B cell (primary cell): ENCODE measurements around the gene MPZL3. TPM values are rescaled to one million over a fixed set of nuclear protein-coding genes. Genes with fewer than 3 reads are reported as not detected.
"Not testable (repeated sequence)": the region's sequence is repeated elsewhere in the genome, so short reads cannot be mapped to it uniquely, and the experiment has no call there.

ENCODE experiments used
- ATAC-seq: fragments of 200-7000 bp; cut with Tn5 transposase; one replicate; pipeline ENCODE4 v1.10.0; 2021; ENCODE audit warnings: low read depth, mild to moderate bottlenecking, moderate number of reproducible peaks, moderate library complexity
- CTCF ChIA-PET: fragments of 350-600 bp; sonication (Branson Sonifier 250); formaldehyde crosslinking; loops from one replicate; lab custom pipeline; 2021; ENCODE audit warnings: antibody characterized with exemption, inconsistent platforms; lab: Charles Lee
- POLR2A ChIA-PET: fragments of 350-600 bp; sonication (Branson Sonifier 250); formaldehyde crosslinking; loops from one replicate; lab custom pipeline; 2021; ENCODE audit warnings: antibody characterized with exemption; lab: Charles Lee
- DNase-seq: peaks from one replicate; pipeline ENCODE4 v3.0.0; 2013
- H2AFZ ChIP-seq: 2 replicates; pipeline ENCODE4 v1.6.1; 2012; ENCODE audit warnings: mild to moderate bottlenecking, low read depth, low read length; ENCODE audit not compliant: insufficient read depth, poor library complexity, severe bottlenecking
- H3K27ac ChIP-seq, 2 donors: 1 replicate in 1 of 2; 2 replicates in 1 of 2; pipeline ENCODE4 v1.5.1; 2012 to 2013; ENCODE audit warnings: low read length in 2 of 2, mild to moderate bottlenecking in 2 of 2, moderate library complexity in 1 of 2
- H3K27me3 ChIP-seq, 4 experiments: fragments of 200-600 bp in 1 of 4; sonication (generic) in 1 of 4; replicated peaks in 1 of 4; 1 replicate in 2 of 4; 2 replicates in 2 of 4; pipeline versions ENCODE4 v1.6.1 to v1.7.0; 2013 to 2016; ENCODE audit warnings: low read length in 3 of 4, mild to moderate bottlenecking in 2 of 4, mixed read lengths in 1 of 4, moderate library complexity in 1 of 4; ENCODE audit not compliant: insufficient read depth in 4 of 4, control insufficient read depth in 3 of 4; ENCODE audit errors: control extremely low read depth in 1 of 4
- H3K36me3 ChIP-seq, 2 experiments: replicated peaks in 1 of 2; 1 replicate in 1 of 2; 2 replicates in 1 of 2; pipeline versions ENCODE4 v1.6.1 to v1.7.1; 2013; ENCODE audit warnings: low read length in 1 of 2; ENCODE audit not compliant: insufficient read depth in 2 of 2, control insufficient read depth in 1 of 2; ENCODE audit errors: control extremely low read depth in 1 of 2, extremely low read depth in 1 of 2
- H3K4me1 ChIP-seq, 2 donors: fragments of 200-600 bp in 1 of 2; sonication (generic) in 1 of 2; 1 replicate in 1 of 2; 2 replicates in 1 of 2; pipeline versions ENCODE4 v1.5.1 to v1.6.1; 2013 to 2017; ENCODE audit warnings: low read length in 2 of 2; ENCODE audit not compliant: control insufficient read depth in 2 of 2, insufficient read depth in 2 of 2
- H3K4me2 ChIP-seq: replicated peaks from 2 replicates; pipeline ENCODE3; 2012; ENCODE audit warnings: mild to moderate bottlenecking, low read depth, low read length; ENCODE audit not compliant: poor library complexity, severe bottlenecking
- H3K4me3 ChIP-seq, 5 experiments: fragments of 200-600 bp in 1 of 5; sonication (generic) in 1 of 5; 1 replicate in 3 of 5; 2 replicates in 2 of 5; pipeline versions ENCODE4 v1.5.1 to v1.7.0; 2011 to 2016; ENCODE audit warnings: low read length in 4 of 5, mild to moderate bottlenecking in 4 of 5, low read depth in 2 of 5, control low read depth in 1 of 5, moderate library complexity in 1 of 5; ENCODE audit not compliant: insufficient read depth in 1 of 5; ENCODE audit errors: control extremely low read depth in 1 of 5, extremely low read depth in 1 of 5
- H3K79me2 ChIP-seq: fragments of 200-600 bp; sonication (generic); one replicate; pipeline ENCODE4 v1.6.0; 2016; ENCODE audit warnings: low read length; ENCODE audit not compliant: control insufficient read depth, insufficient read depth
- H3K9ac ChIP-seq: fragments of 200-600 bp; sonication (generic); 2 replicates; pipeline ENCODE4 v1.6.1; 2017; ENCODE audit warnings: mild to moderate bottlenecking, low read length, moderate library complexity
- H3K9me3 ChIP-seq, 3 donors: one replicate each; pipeline versions ENCODE4 v1.6.1 to v1.7.1; 2013; ENCODE audit warnings: low read length in 2 of 3; ENCODE audit not compliant: control insufficient read depth in 2 of 3, insufficient read depth in 1 of 3; ENCODE audit errors: control extremely low read depth in 1 of 3
- H4K20me1 ChIP-seq: 2 replicates; pipeline ENCODE4 v1.6.0; 2012; ENCODE audit warnings: mild to moderate bottlenecking, low read length; ENCODE audit not compliant: insufficient read depth, control insufficient read depth, poor library complexity, severe bottlenecking
- H3K27ac Mint-ChIP-seq: one replicate; pipeline ENCODE4 v1.8.0; 2021; ENCODE audit warnings: mixed read lengths
- H3K27me3 Mint-ChIP-seq: one replicate; pipeline ENCODE4 v1.8.0; 2021; ENCODE audit warnings: mixed read lengths
- H3K4me1 Mint-ChIP-seq: one replicate; pipeline ENCODE4 v1.8.0; 2021; ENCODE audit warnings: mixed read lengths
- H3K4me3 Mint-ChIP-seq: one replicate; pipeline ENCODE4 v1.8.0; 2021; ENCODE audit warnings: mixed read lengths
- H3K9me3 Mint-ChIP-seq: one replicate; pipeline ENCODE4 v1.8.0; 2022; ENCODE audit warnings: mixed read lengths; ENCODE audit not compliant: insufficient read depth
- EZH2 ChIP-seq: IDR thresholded peaks from 2 replicates; pipeline ENCODE4 v1.6.1; 2012; ENCODE audit warnings: borderline replicate concordance, low read depth, mild to moderate bottlenecking, moderate library complexity, low read length; ENCODE audit not compliant: insufficient read depth, poor library complexity, severe bottlenecking
- WGBS: methylation state at CpG from one replicate; pipeline ENCODE4 v1.1.5; 2013; ENCODE audit warnings: missing lambda C conversion rate; ENCODE audit not compliant: insufficient coverage; 5-methylcytosine and 5-hydroxymethylcytosine counted together
- intact Hi-C: fragments of 100-400 bp; cut with micrococcal nuclease; formaldehyde crosslinking; loops from one replicate; pipeline ENCODE4 v1.10.0; 2022
- polyA plus RNA-seq: library from polyadenylated mRNA; depleted of rRNA; stranded (reverse); fragments of >200 nt; gene quantifications from 2 replicates; pipeline ENCODE4 v1.2.3, GENCODE V29; 2012
- total RNA-seq, 2 donors: library from RNA; stranded (reverse); fragments of 120-200 nt in 1 of 2; gene quantifications; 1 replicate in 1 of 2; 2 replicates in 1 of 2; pipeline versions ENCODE4 v1.2.3 to v1.2.4, GENCODE V29; 2013 to 2022

MPZL3 gene
- total and polyA plus RNA-seq, 2 donors (not counting 1 experiment from before 2014, with no cell fraction given), result 1.4 to 4.2 TPM

DNA sequence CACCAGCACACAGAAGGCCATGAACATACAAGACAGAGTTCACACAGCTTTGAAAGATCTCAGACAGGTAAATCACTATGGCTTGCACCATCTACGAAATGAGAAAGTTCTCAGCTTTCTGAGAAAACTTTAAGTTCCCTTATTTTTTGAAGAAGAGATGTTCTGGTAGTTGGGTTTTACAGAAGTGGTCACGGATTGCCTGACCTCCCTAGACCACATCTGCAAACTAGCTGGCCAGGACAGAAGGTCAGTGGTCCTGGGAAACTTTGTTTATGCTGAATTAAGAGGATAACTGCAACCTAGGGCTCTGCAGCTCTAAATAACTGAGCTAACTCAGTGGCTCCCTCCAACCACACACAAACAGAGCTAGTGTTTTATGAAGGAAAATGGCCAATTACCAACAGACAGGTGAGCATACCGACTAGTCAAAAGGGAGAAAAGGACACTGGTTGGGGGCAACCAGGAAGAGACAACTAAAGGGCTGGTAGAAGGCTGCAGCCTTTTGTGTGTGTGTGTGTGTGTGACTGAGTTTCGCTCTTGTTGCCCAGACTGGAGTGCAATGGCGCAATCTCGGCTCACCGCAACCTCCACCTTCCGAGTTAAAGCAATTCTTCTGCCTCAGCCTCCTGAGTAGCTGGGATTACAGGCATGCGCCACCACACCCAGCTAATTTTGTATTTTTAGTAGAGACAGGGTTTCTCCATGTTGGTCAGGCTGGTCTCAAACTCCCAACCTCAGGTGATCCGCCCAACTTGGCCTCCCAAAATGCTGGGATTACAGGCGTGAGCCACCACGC lies 67.2 kb downstream of the MPZL3 start:
- no peak for TF ChIP-seq EZH2
- intact Hi-C loops, result no loop called here
- Mint-ChIP-seq H3K4me3 (no peak overlapping the region), H3K27me3 (peaks cover 42% of the 10 kb centered on the region), H3K27ac (no peak overlapping the region), H3K4me1 (no peaks in the 10 kb centered on the region), H3K9me3 (no peaks in the 10 kb centered on the region)
- Histone ChIP-seq H3K4me3 (no peak overlapping the region), H3K4me1 (no peaks in the 10 kb centered on the region), H3K27me3 (peaks cover 0 to 15% (median under 1%) of the 10 kb centered on the region in 4 experiments), H3K79me2 (no peaks in the 10 kb centered on the region), H3K9ac (no peak overlapping the region), H4K20me1 (no peaks in the 10 kb centered on the region), H3K9me3 (no peaks in the 10 kb centered on the region), H3K27ac (no peak overlapping the region), H3K36me3 (no peaks in the 10 kb centered on the region), H3K4me2 (no peak overlapping the region), H2AFZ (no peak overlapping the region)
- ATAC-seq (no peak), DNase-seq (no peak)
- WGBS, result 98% methylated on average over 5 of the region's 12 CpGs
- POLR2A ChIA-PET, result no interaction called here
- CTCF ChIA-PET, result interaction anchor here (0.7 to 2.7 kb wide), 7 partner anchors 11 to 304 kb away, joined by 3 to 10 read pairs (median 4); no protein-coding TSS in a partner anchor

DNA sequence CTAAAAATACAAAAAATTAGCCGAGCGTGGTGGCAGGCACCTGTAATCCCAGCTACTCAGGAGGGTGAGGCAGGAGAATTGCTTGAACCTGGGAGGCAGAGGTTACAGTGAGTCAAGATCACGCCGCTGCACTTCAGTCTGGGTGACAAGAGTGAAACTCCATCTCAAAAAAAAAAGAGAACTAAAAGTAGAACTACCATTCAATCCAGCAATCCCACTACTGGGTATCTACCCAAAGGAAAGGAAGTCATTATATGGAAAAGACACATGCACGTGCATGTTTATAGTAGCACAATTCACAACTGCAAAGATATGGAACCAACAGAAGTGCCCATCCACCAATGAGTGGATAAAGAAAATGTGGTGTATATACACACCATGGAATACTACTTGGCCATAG lies 68.5 kb downstream of the MPZL3 start:
- H3K36me3 ChIP-seq, H3K27ac Mint-ChIP-seq, H3K9me3 ChIP-seq, DNase-seq, H3K9ac ChIP-seq, H3K4me1 Mint-ChIP-seq, H3K4me2 ChIP-seq, POLR2A ChIA-PET, H3K27ac ChIP-seq, intact Hi-C loops, H4K20me1 ChIP-seq, ATAC-seq, H3K4me3 ChIP-seq, H2AFZ ChIP-seq, H3K79me2 ChIP-seq, H3K9me3 Mint-ChIP-seq, H3K4me1 ChIP-seq, H3K4me3 Mint-ChIP-seq: not testable (repeated sequence)
- peaks cover 38% of the 10 kb centered on the region for H3K27me3 Mint-ChIP-seq
- no CpG with 5 or more reads among the region's 5 CpGs for WGBS
- CTCF ChIA-PET, result interaction anchor here (2.7 kb wide), 1 partner anchor 12 kb away, joined by 10 read pairs; no protein-coding TSS in a partner anchor
- H3K27me3 ChIP-seq, result peaks cover 0 to 14% (median 0%) of the 10 kb centered on the region in 4 experiments
